Mammary epithelial cell (primary cell): Measurements from ENCODE around the gene BLACAT1.

ENCODE experiments used
- EZH2 ChIP-seq: IDR thresholded peaks from 2 replicates; pipeline ENCODE4 v1.6.1; 2012; ENCODE audit warnings: low read length, inconsistent platforms, borderline replicate concordance
- TF ChIP-seq, protein P1 (sequence below), 2 donors: IDR thresholded peaks in 1 of 2; conservative IDR thresholded peaks in 1 of 2; 2 replicates each; pipeline ENCODE4 v1.5.1; 2011 to 2012; ENCODE audit warnings: inconsistent platforms in 2 of 2, low read length in 2 of 2, mild to moderate bottlenecking in 2 of 2, control low read depth in 1 of 2, low read depth in 1 of 2; ENCODE audit not compliant: insufficient read depth in 1 of 2; ENCODE audit errors: extremely low read depth in 1 of 2

DNA sequence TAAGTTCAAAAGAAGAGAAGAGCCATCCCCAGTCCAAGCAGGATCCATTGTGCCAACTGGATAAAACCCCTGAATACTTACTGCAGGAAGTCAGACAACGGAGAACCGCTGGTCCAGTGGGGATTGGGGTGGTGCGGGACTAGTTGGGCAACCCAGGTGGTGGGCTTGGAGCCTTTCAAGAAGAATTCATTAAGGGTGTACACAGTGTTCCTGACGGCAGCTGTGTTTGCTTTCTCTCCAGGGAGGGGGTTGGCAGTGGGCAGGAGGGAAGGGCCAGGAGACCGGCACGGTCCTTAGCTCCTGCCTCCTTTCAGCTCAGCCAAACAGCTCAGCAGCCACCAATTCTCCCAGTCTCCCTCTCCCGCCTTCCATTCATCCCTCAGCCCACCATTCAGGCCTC, 41.5 kb upstream of the BLACAT1 start:
- TF ChIP-seq, protein P1, sequence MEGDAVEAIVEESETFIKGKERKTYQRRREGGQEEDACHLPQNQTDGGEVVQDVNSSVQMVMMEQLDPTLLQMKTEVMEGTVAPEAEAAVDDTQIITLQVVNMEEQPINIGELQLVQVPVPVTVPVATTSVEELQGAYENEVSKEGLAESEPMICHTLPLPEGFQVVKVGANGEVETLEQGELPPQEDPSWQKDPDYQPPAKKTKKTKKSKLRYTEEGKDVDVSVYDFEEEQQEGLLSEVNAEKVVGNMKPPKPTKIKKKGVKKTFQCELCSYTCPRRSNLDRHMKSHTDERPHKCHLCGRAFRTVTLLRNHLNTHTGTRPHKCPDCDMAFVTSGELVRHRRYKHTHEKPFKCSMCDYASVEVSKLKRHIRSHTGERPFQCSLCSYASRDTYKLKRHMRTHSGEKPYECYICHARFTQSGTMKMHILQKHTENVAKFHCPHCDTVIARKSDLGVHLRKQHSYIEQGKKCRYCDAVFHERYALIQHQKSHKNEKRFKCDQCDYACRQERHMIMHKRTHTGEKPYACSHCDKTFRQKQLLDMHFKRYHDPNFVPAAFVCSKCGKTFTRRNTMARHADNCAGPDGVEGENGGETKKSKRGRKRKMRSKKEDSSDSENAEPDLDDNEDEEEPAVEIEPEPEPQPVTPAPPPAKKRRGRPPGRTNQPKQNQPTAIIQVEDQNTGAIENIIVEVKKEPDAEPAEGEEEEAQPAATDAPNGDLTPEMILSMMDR (conservative IDR thresholded peaks at IDR 0.05 in 1 of 2, IDR thresholded peaks at IDR 0.05 in 1 of 2; ENCODE audit: extremely low read depth in 1 of 2, insufficient read depth in 1 of 2, low read depth in 1 of 2, low read length in 2 of 2): no peak
- no peak for TF ChIP-seq EZH2
